Esophagus squamous epithelium (tissue), 5 donors: ENCODE data around the gene RNF150. TPM values are rescaled to one million over a fixed set of nuclear protein-coding genes. Genes with fewer than 3 reads are reported as not detected.

Source experiments
- DNase-seq: peaks from one replicate; lab custom pipeline; 2025; lab: John Stamatoyannopoulos, UW
- H3K27ac ChIP-seq, 4 donors: fragments of 200-600 bp; sonication (generic); one replicate each; pipeline ENCODE4 v1.5.1; 2016 to 2019; ENCODE audit warnings: mild to moderate bottlenecking in 1 of 4
- H3K27me3 ChIP-seq, 4 donors: fragments of 200-600 bp; sonication (generic); 1 replicate in 3 of 4; 2 replicates in 1 of 4; pipeline versions ENCODE4 v1.5.1 to v1.6.0; 2017 to 2021; ENCODE audit warnings: antibody characterized with exemption in 1 of 4
- H3K36me3 ChIP-seq, 3 donors: fragments of 200-600 bp; sonication (generic); one replicate each; pipeline ENCODE4 v1.5.1; 2016 to 2019
- H3K4me1 ChIP-seq, 3 donors: fragments of 200-600 bp; sonication (generic); one replicate each; pipeline ENCODE4 v1.5.1; 2017 to 2019
- H3K4me3 ChIP-seq, 4 donors: fragments of 200-600 bp; sonication (generic); 1 replicate in 3 of 4; 2 replicates in 1 of 4; pipeline ENCODE4 v1.5.1; 2016 to 2019; ENCODE audit warnings: mild to moderate bottlenecking in 2 of 4, moderate library complexity in 1 of 4
- H3K9me3 ChIP-seq, 3 donors: fragments of 200-600 bp; sonication (generic); one replicate each; pipeline ENCODE4 v1.5.1; 2016 to 2019
- POLR2A ChIP-seq, 4 donors: fragments of 450-650 bp; IDR thresholded peaks; one replicate each; pipeline ENCODE4 v1.6.1; 2017; ENCODE audit warnings: antibody characterized with exemption in 4 of 4, mild to moderate bottlenecking in 4 of 4, moderate library complexity in 3 of 4
- WGBS, 2 donors: methylation state at CpG; one replicate each; pipeline ENCODE4 v1.1.5; 2018; 5-methylcytosine and 5-hydroxymethylcytosine counted together
- intact Hi-C: fragments of 100-400 bp; cut with DNase I; formaldehyde crosslinking; loops from one replicate; pipeline ENCODE4 v1.15.0; 2022
- total RNA-seq, 4 donors: library from RNA; depleted of rRNA; stranded (reverse); fragments of >200 nt; gene quantifications; one replicate each; pipeline ENCODE4 v1.1.0, GENCODE V29; 2016
- TF ChIP-seq, protein P1 (sequence below), 6 experiments: fragments of 450-650 bp in 4 of 6; fragments of 200-600 bp in 2 of 6; sonication (generic) in 2 of 6; IDR thresholded peaks; one replicate each; pipeline ENCODE4 v1.5.1; 2016 to 2019; ENCODE audit warnings: antibody characterized with exemption in 6 of 6, mild to moderate bottlenecking in 4 of 6, moderate library complexity in 4 of 6
- donor health status: DM: yes; HTN: yes; CAD: no.

RNF150 gene
- total RNA-seq, 4 donors from 2014 or later, result 0.23 to 6.7 (median 4.5) TPM

DNA sequence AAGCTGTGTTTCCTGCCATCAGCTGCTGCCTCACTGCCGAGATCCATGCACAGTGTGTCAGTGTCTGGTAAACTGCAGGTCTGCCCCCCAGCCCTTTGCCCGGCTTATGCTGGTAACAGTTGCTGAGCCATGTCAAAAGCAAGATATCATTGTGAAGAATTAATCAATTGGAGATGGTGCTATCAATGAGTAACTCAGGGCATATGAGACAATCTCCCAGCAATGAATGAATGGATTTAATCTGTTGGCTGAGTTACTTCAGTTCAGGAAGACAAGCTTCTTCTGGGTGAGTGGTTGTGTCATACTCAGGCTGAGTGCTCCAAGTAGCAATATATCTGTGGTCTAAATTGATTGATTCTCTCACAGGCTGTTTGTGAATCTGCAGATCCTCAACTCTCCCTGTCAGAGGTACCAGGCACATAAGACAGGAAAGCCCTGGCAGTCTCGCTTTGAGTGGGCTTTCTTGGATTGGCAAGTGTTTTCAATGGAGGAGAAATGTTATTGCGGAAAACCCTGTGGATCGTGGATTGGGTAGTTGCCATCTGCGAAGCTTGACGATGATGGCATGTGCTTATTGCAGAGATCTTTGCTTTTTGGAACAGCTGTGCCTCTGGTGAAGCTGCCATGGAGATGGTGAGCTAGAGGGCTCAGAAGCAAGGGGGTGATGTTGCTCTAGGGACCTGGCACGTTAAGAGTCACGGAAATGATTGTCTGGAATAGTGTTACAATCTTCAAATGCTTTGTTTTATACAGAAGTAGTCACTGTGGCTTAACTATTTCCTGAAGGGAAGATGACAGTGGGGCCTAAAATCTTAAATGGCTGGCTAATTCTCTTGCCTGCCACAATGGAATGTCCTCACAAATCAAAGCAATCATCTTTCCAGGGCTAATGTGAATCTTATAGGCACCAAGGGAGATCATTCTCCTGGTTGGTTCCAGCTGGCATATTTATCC, 229.5 kb downstream of the RNF150 start:
- H3K27me3 ChIP-seq, result no peaks in the 10 kb centered on the region
- no peak overlapping the region for H3K4me3 ChIP-seq
- H3K36me3 ChIP-seq, result no peaks in the 10 kb centered on the region
- H3K4me1 ChIP-seq, result no peaks in the 10 kb centered on the region
- TF ChIP-seq, protein P1, sequence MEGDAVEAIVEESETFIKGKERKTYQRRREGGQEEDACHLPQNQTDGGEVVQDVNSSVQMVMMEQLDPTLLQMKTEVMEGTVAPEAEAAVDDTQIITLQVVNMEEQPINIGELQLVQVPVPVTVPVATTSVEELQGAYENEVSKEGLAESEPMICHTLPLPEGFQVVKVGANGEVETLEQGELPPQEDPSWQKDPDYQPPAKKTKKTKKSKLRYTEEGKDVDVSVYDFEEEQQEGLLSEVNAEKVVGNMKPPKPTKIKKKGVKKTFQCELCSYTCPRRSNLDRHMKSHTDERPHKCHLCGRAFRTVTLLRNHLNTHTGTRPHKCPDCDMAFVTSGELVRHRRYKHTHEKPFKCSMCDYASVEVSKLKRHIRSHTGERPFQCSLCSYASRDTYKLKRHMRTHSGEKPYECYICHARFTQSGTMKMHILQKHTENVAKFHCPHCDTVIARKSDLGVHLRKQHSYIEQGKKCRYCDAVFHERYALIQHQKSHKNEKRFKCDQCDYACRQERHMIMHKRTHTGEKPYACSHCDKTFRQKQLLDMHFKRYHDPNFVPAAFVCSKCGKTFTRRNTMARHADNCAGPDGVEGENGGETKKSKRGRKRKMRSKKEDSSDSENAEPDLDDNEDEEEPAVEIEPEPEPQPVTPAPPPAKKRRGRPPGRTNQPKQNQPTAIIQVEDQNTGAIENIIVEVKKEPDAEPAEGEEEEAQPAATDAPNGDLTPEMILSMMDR (IDR thresholded peaks at IDR 0.05), result no peak
- TF ChIP-seq POLR2A (IDR thresholded peaks at IDR 0.05), result no peak
- 67 to 79% methylated on average over 7 to 8 of the region's 9 CpGs for WGBS, 2 donors
- intact Hi-C loops, result no loop called here
- H3K27ac ChIP-seq, result no peak overlapping the region
- H3K9me3 ChIP-seq, result no peaks in the 10 kb centered on the region
- DNase-seq, result no peak

DNA sequence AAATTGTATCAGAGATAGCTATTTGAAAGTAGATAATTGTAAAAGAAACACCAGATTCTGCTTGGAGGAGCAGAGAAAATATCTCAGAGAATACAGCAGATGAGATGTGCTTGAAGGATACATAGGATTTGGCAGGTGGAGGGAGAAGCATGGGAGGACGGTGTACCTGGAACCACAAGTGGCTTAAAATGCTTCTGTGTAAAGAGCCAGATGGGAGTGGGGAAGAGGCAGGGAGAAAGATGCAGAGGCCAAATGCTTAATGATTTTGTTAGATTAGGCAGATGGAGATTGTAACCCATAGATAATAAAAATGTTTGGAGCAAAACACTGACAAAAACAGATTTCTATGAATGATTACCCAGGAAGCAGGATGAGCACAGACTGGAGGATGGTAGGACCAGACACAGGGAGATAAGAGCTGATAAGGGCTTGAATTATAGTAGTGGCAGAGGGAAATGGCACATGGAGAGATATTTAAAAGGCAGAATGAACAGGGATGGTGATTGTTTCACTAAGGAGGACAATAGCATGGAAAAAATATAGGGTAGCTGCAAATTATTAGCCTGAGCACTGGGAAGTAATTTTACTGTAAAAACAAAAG, 231.4 kb downstream of the RNF150 start:
- DNase-seq, result no peak
- Histone ChIP-seq H3K4me3 (no peak overlapping the region), H3K27me3 (no peaks in the 10 kb centered on the region), H3K9me3 (no peaks in the 10 kb centered on the region), H3K36me3 (no peaks in the 10 kb centered on the region), H3K4me1 (no peaks in the 10 kb centered on the region), H3K27ac (no peak overlapping the region)
- no peak for TF ChIP-seq POLR2A (IDR thresholded peaks at IDR 0.05)
- TF ChIP-seq, protein P1 (IDR thresholded peaks at IDR 0.05), result no peak
- 83 to 95% methylated on average over 1 of the region's 1 CpG for WGBS, 2 donors
- intact Hi-C loops, result no loop called here

DNA sequence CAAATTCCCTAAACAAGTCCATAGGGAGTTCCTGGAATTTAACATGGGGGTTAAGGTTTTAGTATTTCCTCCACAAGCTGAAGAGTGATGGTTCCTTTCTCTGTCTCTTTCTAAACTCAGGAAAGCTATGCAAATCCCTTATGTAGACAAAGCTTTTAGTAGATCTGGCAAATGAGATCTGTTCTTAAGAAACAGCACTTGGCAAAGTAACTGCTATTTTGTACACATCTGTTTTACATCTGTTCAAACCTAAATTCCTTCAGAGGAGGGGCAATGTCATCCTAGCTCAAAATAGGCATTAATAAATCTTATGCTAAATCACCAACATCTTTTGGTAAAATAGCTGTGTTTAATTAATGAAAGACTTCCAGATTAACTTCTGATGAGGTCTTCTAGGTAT, 239.3 kb downstream of the RNF150 start:
- no peak for DNase-seq
- H3K36me3 ChIP-seq, result no peaks in the 10 kb centered on the region
- H3K9me3 ChIP-seq, result no peaks in the 10 kb centered on the region
- no peaks in the 10 kb centered on the region for H3K27me3 ChIP-seq
- peaks cover 0 to 9% (median 0%) of the 10 kb centered on the region in 3 donors for H3K4me1 ChIP-seq
- TF ChIP-seq, protein P1 (IDR thresholded peaks at IDR 0.05), result no peak
- no peak for TF ChIP-seq POLR2A (IDR thresholded peaks at IDR 0.05)
- H3K4me3 ChIP-seq, result no peak overlapping the region
- intact Hi-C loops, result no loop called here
- no peak overlapping the region for H3K27ac ChIP-seq

DNA sequence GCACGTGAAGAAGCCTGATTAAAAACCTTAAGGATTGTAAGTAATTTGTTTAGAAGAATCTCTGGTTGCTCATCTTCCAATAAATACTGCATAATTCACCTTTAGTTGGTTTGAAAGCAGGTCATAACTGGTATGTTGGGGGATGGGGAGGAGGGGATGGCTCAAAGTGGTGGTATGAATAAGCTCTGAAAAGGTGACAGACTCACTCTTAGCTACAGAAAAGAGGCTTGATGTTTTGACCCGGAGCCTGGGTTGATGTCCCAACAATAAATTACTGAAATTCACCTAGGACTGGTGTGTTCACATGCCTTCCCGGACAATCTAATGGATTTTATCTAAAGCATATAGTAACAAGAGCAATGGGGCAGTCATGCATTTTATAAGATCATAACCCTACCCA, 245.2 kb downstream of the RNF150 start:
- H3K27me3 ChIP-seq, result no peaks in the 10 kb centered on the region
- no peak for TF ChIP-seq POLR2A (IDR thresholded peaks at IDR 0.05)
- TF ChIP-seq, protein P1 (IDR thresholded peaks at IDR 0.05), result no peak
- no peaks in the 10 kb centered on the region for H3K4me1 ChIP-seq
- intact Hi-C loops, result no loop called here
- H3K4me3 ChIP-seq, result no peak overlapping the region
- WGBS, 2 donors, result 58 to 67% methylated on average over 3 of the region's 3 CpGs
- no peaks in the 10 kb centered on the region for H3K9me3 ChIP-seq
- no peak overlapping the region for H3K27ac ChIP-seq
- H3K36me3 ChIP-seq, result no peaks in the 10 kb centered on the region
- DNase-seq, result no peak

DNA sequence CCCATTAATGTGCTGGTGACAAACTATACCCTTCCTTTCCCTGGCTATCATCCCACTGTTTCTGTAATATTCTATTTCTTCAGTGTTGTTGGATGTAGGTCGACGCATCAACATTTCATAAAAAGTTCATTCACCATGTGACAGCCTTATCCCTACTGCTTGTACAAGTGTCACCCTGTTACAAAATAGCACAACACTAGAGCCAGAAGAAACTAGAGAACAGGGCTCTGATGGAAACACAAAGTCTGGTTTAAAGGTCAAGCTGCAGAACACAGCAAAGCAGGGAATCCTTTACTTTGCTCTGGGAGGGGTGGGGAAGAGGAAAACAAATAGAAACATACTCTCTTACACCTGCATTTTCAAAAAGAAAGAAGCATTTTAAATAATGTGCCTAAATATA, 245.8 kb downstream of the RNF150 start:
- 76 to 91% methylated on average over 2 of the region's 2 CpGs for WGBS, 2 donors
- TF ChIP-seq, protein P1 (IDR thresholded peaks at IDR 0.05), result no peak
- TF ChIP-seq POLR2A (IDR thresholded peaks at IDR 0.05), result no peak
- DNase-seq, result no peak
- H3K4me1 ChIP-seq, result no peaks in the 10 kb centered on the region
- intact Hi-C loops, result no loop called here
- no peak overlapping the region for H3K27ac ChIP-seq
- no peaks in the 10 kb centered on the region for H3K36me3 ChIP-seq
- H3K9me3 ChIP-seq, result no peaks in the 10 kb centered on the region
- no peaks in the 10 kb centered on the region for H3K27me3 ChIP-seq
- H3K4me3 ChIP-seq, result no peak overlapping the region
